Measurements from ENCODE around the gene SLC6A4.

The SLC6A4 gene

GRCh38 chr17:30235386-30236296 is at the start of gene SLC6A4:
SLC6A4 (minus strand) TSS chr17:30235697; CDS start chr17:30221958, 13,739 bp downstream.
- no peak for DNase-seq (ENCODE audit: low read depth, low spot score)

- no peak for DNase-seq (ENCODE audit: low read depth, low spot score)
Observed at GRCh38 chr17:30279156-30279555, 43.7 kb upstream of the SLC6A4 start.

- no peak for DNase-seq (ENCODE audit: low read depth, low spot score)
Observed at GRCh38 chr17:30278032-30278431, 42.5 kb upstream of the SLC6A4 start.

GRCh38 chr17:30275911-30276310 is 40.4 kb upstream of the SLC6A4 start:
- no peak for DNase-seq (ENCODE audit: low read depth, low spot score)

- no peak for DNase-seq (ENCODE audit: low read depth, low spot score)
Observed at GRCh38 chr17:30274887-30275286, 39.4 kb upstream of the SLC6A4 start.

- no peak for DNase-seq (ENCODE audit: low read depth, low spot score)
Observed at GRCh38 chr17:30273373-30273772, 37.9 kb upstream of the SLC6A4 start.

GRCh38 chr17:30271102-30271501 is 35.6 kb upstream of the SLC6A4 start:
- DNase-seq (ENCODE audit: low read depth, low spot score): no peak

- no peak for DNase-seq (ENCODE audit: low read depth, low spot score)
Observed at GRCh38 chr17:30267625-30268024, 32.1 kb upstream of the SLC6A4 start.

- DNase-seq (ENCODE audit: low read depth, low spot score): no peak
Observed at GRCh38 chr17:30263552-30264333, 28.2 kb upstream of the SLC6A4 start.

GRCh38 chr17:30256756-30257506 is 21.4 kb upstream of the SLC6A4 start:
- no peak for DNase-seq (ENCODE audit: low read depth, low spot score)

GRCh38 chr17:30254150-30254549 is 18.7 kb upstream of the SLC6A4 start:
- no peak for DNase-seq (ENCODE audit: low read depth, low spot score)

GRCh38 chr17:30253312-30253711 is 17.8 kb upstream of the SLC6A4 start:
- no peak for DNase-seq (ENCODE audit: low read depth, low spot score)

GRCh38 chr17:30251931-30252330 is 16.4 kb upstream of the SLC6A4 start:
- no peak for DNase-seq (ENCODE audit: low read depth, low spot score)

- no peak for DNase-seq (ENCODE audit: low read depth, low spot score)
Observed at GRCh38 chr17:30249460-30249859, 14.0 kb upstream of the SLC6A4 start.

- DNase-seq (ENCODE audit: low read depth, low spot score): no peak
Observed at GRCh38 chr17:30248786-30249185, 13.3 kb upstream of the SLC6A4 start.

GRCh38 chr17:30246460-30246859 is 11.0 kb upstream of the SLC6A4 start:
- DNase-seq (ENCODE audit: low read depth, low spot score): no peak

GRCh38 chr17:30244853-30245385 is 9.4 kb upstream of the SLC6A4 start:
- DNase-seq (ENCODE audit: low read depth, low spot score): no peak

GRCh38 chr17:30243568-30243967 is 8.1 kb upstream of the SLC6A4 start:
- no peak for DNase-seq (ENCODE audit: low read depth, low spot score)

- no peak for DNase-seq (ENCODE audit: low read depth, low spot score)
Observed at GRCh38 chr17:30243002-30243401, 7.5 kb upstream of the SLC6A4 start.

- no peak for DNase-seq (ENCODE audit: low read depth, low spot score)
Observed at GRCh38 chr17:30241051-30241450, 5.6 kb upstream of the SLC6A4 start.

GRCh38 chr17:30240177-30240576 is 4.7 kb upstream of the SLC6A4 start:
- DNase-seq (ENCODE audit: low read depth, low spot score): no peak

GRCh38 chr17:30239089-30239462 is 3.6 kb upstream of the SLC6A4 start:
- no peak for DNase-seq (ENCODE audit: low read depth, low spot score)
